HG03520 (cell line): ENCODE results near the gene MLPH.
"Not testable (repeated sequence)": the region's sequence is repeated elsewhere in the genome, so short reads cannot be mapped to it uniquely, and the experiment has no call there.

Experiments used
- ATAC-seq: cut with Tn5 transposase; IDR thresholded peaks from one replicate; pipeline ENCODE4 v1.9.1; 2021; ENCODE audit warnings: mild to moderate bottlenecking, moderate library complexity; ENCODE audit not compliant: unreplicated experiment

Gene MLPH

DNA sequence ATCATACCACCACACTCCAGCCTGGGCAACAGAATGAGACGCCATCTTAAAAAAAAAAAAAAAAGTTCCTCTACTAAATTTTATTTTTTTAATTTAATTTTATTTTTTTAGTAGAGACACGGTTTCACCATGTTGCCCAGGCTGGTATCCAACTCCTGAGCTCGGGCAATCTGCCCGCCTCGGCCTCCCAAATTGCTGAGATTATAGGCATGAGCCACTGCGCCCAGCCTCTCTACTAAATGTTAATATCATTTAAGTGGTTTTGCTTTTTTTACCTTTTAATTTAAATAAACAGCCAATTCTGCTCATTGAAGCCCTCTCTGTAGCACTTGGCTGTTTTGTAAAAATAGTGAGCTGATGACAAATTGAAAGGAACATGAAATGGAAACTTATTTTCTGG, 94.3 kb downstream of the MLPH start:
- ATAC-seq = no peak

- ATAC-seq = no peak
These were observed 95.0 kb downstream of the MLPH start for GRCh38 chr2:237581751-237582746.

DNA sequence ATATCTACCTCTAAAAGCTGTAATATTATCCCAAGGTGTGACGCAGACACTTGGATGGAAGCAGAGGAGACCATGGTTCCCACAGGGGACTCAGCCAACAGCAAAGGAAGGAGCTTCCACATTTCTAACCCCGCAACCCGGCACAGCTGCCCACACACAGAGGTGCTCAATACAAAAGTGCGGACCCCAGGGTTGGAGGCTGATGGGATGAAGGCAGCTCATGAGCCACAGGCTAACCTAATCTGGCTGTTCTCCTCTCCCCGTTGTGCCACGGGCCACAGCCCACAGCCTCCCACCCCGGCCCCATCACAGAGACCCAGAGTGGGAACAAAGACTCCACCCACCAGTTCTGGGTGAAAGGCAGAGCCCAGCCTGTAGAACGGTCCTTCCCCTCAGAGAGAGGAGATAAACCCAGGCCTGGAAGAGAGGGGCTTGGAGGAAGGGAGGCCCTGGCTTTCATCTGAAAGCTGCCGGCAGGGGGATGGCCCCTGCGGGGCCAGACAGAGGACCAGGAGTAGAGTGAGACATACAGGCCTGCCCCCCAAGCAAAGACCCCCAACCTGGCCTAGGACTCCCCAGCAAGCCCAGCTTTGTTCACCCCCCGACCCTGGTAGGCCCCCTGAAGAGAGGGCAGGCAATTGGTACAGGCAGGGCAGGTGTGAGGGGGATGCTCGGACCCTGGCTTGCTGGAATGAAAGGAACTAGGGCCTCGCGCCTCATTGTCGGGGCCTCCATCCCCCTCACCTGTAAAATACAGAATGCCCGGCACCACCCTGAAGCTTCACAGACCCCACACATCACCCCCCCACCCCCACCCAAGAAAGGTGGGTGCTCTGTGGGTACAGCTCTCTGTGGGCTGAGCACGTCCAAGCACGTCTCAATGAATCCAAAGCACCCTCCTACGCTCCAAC, 96.6 kb downstream of the MLPH start:
- ATAC-seq = no peak

- no peak for ATAC-seq
These were observed 98.7 kb downstream of the MLPH start for GRCh38 chr2:237585590-237586221.

DNA sequence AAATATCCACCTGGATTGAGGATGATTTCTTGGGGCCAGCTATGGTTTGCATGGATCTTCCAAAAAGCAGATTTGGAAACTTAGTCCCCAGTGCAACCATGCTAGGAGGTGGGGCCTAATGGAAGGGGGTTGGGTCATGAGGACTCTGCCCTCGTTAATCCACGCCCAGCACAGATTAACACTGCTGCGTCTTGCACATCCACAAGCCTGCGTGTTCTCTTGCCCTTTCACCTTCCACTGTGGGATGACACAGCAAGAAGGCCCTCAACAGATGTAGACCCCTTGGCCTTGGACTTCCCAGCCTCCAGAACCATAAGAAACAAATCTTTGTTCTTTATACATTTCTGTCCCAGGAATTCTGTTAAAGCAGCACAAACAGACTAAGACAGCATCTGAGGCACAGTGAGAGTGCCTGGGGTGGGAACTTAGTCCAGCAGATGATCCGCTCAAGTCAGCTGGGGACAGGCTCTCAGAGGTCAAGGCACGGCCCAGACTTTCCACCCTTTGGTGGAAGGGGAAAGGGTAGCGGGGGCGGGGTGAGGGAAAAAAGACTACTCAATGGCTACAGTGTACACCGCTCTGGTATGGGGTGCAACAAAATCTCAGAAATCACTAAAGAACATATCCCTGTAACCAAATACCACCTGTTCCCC, 101.1 kb downstream of the MLPH start:
- ATAC-seq = no peak

- no peak for ATAC-seq
These were observed 103.5 kb downstream of the MLPH start, which contains the start of gene RAB17 for GRCh38 chr2:237590272-237591140. Gene RAB17 (minus strand): TSS chr2:237590734. CDS start chr2:237586154, 4,580 bp downstream.

GRCh38 chr2:237591141-237591881, 104.3 kb downstream of the MLPH start:
- no peak for ATAC-seq

DNA sequence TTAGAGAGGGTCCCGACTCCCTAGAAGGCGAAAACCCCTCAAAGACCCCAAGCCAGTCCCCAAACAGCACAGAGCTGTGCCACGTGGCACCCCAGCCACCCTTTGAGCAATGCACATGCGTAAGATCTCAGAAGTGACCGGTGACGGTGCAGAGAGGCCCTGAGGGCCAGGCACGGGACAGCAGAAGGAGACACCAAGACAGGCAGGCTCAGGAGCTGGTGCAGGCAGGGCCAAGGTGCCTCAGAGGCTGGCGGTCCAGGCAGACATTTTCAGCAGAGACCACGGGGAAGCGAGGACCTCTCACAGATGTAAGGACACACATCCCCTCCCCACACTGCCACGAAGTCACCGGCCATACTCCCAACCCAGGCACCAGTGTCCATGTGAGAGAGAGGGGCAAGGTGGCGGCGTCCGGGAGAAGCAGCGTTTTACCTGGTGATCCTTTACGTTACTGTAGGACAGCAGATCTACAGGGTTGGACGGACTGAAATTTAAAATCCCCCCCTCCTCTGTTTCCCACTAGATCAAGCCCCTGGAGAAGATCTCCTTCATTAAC, 105.5 kb downstream of the MLPH start:
- no peak for ATAC-seq

DNA sequence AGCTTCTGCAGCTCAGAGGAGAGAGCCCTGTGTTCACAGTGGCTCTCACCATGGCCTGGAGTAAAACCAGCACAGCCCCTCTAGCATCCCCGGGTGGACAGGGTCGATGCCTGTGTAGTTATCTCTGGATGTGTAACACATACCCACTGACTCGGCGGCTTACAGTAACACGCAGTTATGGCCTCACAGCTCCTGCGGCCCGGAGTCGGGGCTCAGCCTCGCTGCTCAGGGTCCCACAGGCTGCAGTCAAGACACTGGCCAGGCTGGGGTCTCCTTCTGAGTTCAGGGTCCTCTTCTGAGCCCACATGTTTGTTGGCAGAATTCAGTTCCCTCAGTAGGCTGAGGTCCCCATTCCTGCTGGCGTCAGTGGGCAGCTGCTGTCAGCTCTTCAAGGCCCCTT, 106.0 kb downstream of the MLPH start:
- no peak for ATAC-seq

DNA sequence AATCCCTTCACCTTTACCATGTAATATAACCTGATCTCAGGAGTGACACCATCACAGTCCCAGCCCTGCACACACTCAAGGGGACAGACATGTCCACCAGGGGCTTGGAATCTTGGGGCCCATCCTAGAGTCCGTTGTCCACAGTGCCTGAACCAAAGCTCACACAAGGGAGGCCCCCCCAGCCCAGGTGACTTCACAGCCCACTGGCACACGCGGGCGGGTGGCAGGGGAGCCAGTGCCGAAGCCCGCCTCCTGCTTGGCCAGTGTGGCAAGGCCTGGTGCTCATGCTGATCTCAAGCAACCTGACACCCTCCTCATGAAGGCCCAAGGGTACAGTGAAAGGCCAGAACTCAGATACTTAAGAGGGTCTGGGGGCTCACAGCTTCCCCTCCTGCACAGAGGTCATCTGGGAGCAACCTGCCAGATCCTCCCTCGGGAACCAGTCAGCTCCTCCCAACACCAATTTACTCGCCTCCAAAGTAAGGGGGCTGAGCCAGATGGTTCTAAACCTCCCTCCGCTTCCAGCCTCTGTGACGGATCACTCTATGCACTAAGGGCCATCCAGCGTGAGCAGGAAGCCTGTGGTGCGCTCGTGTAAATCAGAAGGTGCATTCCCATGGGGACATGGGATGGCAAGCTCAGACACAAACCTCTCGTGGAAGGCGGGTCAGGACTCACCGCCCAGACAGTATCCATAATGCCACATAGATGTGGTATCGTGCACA, 106.7 kb downstream of the MLPH start:
- no peak for ATAC-seq

DNA sequence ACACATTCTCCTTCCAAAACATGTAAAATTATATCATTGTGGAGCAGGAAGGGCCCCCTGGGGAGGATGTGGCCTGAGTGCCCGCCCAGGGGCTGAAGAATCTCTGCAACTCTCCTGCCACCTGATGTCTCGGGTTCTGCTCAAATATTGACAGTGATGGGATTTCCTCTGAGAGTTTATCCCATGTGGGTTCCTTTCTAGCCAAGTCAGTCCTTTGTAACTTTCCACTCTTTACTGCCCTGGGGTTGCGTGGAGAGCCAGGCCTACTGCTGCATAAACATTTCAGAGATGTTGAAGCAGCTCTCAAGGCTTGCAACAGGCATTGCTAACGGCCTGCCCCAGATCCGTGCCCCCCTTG, 107.4 kb downstream of the MLPH start:
- no peak for ATAC-seq

DNA sequence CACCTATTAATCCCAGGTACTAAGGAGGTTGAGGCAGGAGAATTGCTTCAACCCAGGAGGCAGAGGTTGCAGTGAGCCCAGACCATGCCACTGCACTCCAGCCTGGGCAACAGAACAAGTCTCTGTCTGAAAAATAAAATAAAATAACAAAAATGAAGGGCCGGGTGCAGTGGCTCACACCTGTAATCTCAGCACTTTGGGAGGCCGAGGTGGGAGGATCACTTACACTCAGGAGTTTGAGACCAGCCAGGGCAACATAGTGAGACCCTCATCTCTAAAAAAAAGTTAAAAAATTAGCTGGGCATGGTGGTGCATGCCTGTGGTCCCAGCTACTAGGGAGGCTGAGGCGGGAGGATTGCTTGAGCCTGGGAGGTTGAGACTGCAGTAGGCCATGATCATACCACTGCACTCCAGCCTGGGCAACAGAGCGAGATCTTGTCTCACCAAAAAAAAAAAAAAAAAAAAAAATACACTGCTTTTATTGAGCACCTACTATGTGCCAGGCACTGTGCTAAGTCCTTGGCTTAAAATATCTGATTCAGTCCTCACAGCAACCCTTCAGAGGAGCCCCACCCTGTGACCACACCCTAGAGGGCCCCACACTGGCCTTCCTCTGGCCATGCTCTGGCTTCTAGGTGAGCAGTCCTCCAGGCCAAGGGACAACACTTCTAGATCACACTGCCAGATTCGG, 108.9 kb downstream of the MLPH start:
- ATAC-seq = not testable (repeated sequence)

DNA sequence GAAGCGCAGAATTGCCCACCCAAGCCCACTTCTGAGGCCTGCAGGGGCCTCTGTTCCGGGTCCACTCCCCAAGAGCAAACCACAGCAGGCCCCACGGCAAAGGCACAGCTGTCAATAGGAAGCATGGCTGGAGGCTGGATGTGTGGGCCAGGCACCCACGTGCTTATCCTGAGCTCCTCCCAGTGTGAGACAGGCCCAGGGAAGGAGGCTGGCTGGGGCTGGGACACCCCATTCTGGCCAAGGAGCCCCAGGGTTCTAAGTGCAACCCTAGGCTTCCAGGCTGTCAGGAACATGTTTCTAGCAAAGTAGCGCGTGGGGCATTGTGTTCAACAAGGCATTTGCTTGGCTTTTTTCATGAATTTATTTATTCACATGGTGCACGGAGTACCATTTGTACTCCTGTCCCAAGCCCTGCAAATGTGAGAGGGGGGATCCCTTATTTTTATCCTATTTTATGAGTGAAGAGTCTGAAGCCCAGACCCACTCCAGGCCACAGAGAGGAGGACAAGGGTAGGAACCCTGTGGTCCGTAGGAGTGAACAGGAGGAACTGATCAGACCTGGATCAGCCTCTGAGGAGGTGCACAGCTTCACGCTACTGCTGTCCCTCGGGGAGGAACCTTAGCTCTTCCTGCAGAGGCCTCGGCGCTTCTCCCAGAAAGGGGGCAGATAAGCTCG, 109.6 kb downstream of the MLPH start:
- no peak for ATAC-seq

GRCh38 chr2:237597196-237598145, 110.4 kb downstream of the MLPH start:
- no peak for ATAC-seq

DNA sequence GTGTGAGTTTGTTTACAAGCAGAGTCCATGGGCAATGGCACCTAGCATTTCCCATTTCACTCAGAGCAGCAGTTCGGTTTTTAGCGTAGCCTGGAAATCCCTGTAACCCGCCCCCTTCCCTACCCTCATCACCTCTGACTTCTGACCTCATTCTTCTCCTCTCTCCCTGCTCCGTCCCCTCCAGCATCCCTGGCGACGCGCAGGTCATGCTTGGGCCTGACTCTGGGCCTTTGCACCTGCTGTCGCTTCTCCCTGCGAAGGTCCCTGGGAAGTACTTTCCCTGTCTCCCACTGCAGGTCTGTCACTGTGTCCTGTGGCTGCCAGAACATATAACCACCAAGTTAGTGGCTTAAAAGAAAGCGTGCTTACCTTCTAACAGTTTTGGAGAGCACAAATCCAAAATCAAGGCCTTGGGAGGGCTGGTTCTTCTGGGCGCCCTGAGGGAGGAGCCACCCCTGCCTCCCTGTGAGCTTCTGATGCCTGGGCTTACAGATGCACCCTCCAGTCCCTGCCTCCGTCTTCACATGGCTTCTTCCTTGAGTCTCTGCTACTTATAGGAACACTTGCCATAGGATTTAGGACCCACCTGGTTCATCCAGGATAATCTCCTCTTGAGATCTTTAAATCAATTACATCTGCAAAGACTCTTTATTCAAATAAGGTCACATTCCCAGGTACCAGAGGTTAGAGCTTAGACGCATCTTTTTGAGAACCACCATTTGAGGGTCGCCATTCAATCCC, 111.6 kb downstream of the MLPH start:
- ATAC-seq = no peak
